WTC11 (cell line): ENCODE data around the gene AKAP8. TPM values are rescaled to one million over a fixed set of nuclear protein-coding genes. Genes with fewer than 3 reads are reported as not detected.

Experiments
- ATAC-seq: fragments of 200-7000 bp; cut with Tn5 transposase; 2 replicates; pipeline ENCODE4 v1.10.0; 2021; ENCODE audit warnings: mild to moderate bottlenecking, moderate library complexity
- CTCF ChIA-PET: fragments of 300-600 bp; sonication (Branson Sonifier 250); formaldehyde crosslinking; loops from one replicate; lab custom pipeline; 2021; ENCODE audit warnings: antibody characterized with exemption; lab: Charles Lee
- POLR2A ChIA-PET: fragments of 350-600 bp; sonication (Branson Sonifier 250); formaldehyde crosslinking; loops from one replicate; lab custom pipeline; 2021; ENCODE audit warnings: antibody characterized with exemption; lab: Charles Lee
- DNase-seq: peaks from one replicate; pipeline ENCODE4 v3.0.0; 2021; ENCODE audit warnings: low spot score
- H3K27ac Mint-ChIP-seq: 2 replicates; pipeline ENCODE4 v1.8.0; 2021; ENCODE audit warnings: mixed read lengths
- H3K27me3 Mint-ChIP-seq: 2 replicates; pipeline ENCODE4 v1.8.0; 2021; ENCODE audit warnings: low read depth, mild to moderate bottlenecking, moderate library complexity, mixed read lengths
- H3K36me3 Mint-ChIP-seq: 2 replicates; pipeline ENCODE4 v1.8.0; 2021; ENCODE audit warnings: mixed read lengths
- H3K4me1 Mint-ChIP-seq: 2 replicates; pipeline ENCODE4 v1.8.0; 2022; ENCODE audit warnings: mixed read lengths
- H3K4me3 Mint-ChIP-seq: 2 replicates; pipeline ENCODE4 v1.8.0; 2021; ENCODE audit warnings: mild to moderate bottlenecking, moderate library complexity, mixed read lengths
- H3K9me3 Mint-ChIP-seq: 2 replicates; pipeline ENCODE4 v1.8.0; 2021; ENCODE audit warnings: mixed read lengths
- ATF3 ChIP-seq: sonication (generic); formaldehyde crosslinking; conservative IDR thresholded peaks from 2 replicates; pipeline ENCODE4 v1.8.1; 2022; ENCODE audit warnings: mild to moderate bottlenecking, missing genetic modification reagents
- ATF6 ChIP-seq: sonication (generic); formaldehyde crosslinking; IDR thresholded peaks from 2 replicates; pipeline ENCODE4 v1.8.1; 2023; ENCODE audit warnings: mild to moderate bottlenecking, missing genetic modification reagents
- ELF4 ChIP-seq: sonication (generic); formaldehyde crosslinking; IDR thresholded peaks from 2 replicates; pipeline ENCODE4 v1.8.1; 2022; ENCODE audit warnings: low read depth, mild to moderate bottlenecking, moderate library complexity, missing genetic modification reagents
- ERG ChIP-seq: fragments of 250-450 bp; sonication (Bioruptor Pico); IDR thresholded peaks from 2 replicates; pipeline ENCODE4 v1.8.0; 2021; ENCODE audit warnings: mild to moderate bottlenecking
- ETV6 ChIP-seq: sonication (generic); formaldehyde crosslinking; IDR thresholded peaks from 2 replicates; pipeline ENCODE4 v1.8.1; 2022; ENCODE audit warnings: mild to moderate bottlenecking, missing genetic modification reagents
- GRHL2 ChIP-seq: fragments of 250-450 bp; sonication (Bioruptor Pico); IDR thresholded peaks from 2 replicates; pipeline ENCODE4 v1.8.0; 2022; ENCODE audit warnings: mild to moderate bottlenecking, moderate library complexity; ENCODE audit not compliant: insufficient replicate concordance, severe bottlenecking
- NFATC4 ChIP-seq: fragments of 250-450 bp; sonication (Bioruptor Pico); IDR thresholded peaks from 2 replicates; pipeline ENCODE4 v1.9.0; 2021; ENCODE audit warnings: mild to moderate bottlenecking
- SMAD3 ChIP-seq: sonication (generic); formaldehyde crosslinking; IDR thresholded peaks from 2 replicates; pipeline ENCODE4 v1.8.0; 2022; ENCODE audit warnings: missing genetic modification reagents, mild to moderate bottlenecking, borderline replicate concordance
- SMAD4 ChIP-seq: sonication (generic); formaldehyde crosslinking; IDR thresholded peaks from 2 replicates; pipeline ENCODE4 v1.8.0; 2022; ENCODE audit warnings: mild to moderate bottlenecking, missing genetic modification reagents
- SOX15 ChIP-seq: fragments of 250-450 bp; sonication (Bioruptor Pico); IDR thresholded peaks from 2 replicates; pipeline ENCODE4 v1.9.0; 2021; ENCODE audit warnings: mild to moderate bottlenecking
- USF2 ChIP-seq: sonication (generic); formaldehyde crosslinking; IDR thresholded peaks from 2 replicates; pipeline ENCODE4 v1.8.1; 2023; ENCODE audit warnings: mild to moderate bottlenecking, missing genetic modification reagents, moderate library complexity
- ZNF121 ChIP-seq: sonication (generic); formaldehyde crosslinking; IDR thresholded peaks from 2 replicates; pipeline ENCODE4 v1.8.0; 2023; ENCODE audit warnings: missing genetic modification reagents
- total RNA-seq: library from RNA; stranded (reverse); gene quantifications from 3 replicates; pipeline ENCODE4 v1.2.3, GENCODE V29; 2021
- TF ChIP-seq, protein P1 (sequence below): sonication (generic); formaldehyde crosslinking; conservative IDR thresholded peaks from 2 replicates; pipeline ENCODE4 v1.8.1; 2023; ENCODE audit warnings: mild to moderate bottlenecking, low read depth, missing genetic modification reagents, moderate library complexity
- TF ChIP-seq, protein P2 (sequence below): sonication (generic); formaldehyde crosslinking; IDR thresholded peaks from 2 replicates; pipeline ENCODE4 v1.8.1; 2022; ENCODE audit warnings: mild to moderate bottlenecking, missing genetic modification reagents, moderate library complexity, borderline replicate concordance
- TF ChIP-seq, protein P3 (sequence below): sonication (generic); formaldehyde crosslinking; IDR thresholded peaks from 2 replicates; pipeline ENCODE4 v1.8.0; 2023; ENCODE audit warnings: missing genetic modification reagents, mild to moderate bottlenecking, borderline replicate concordance

AKAP8 gene
- total RNA-seq, 1 experiment from 2014 or later, result 65.9 TPM

GRCh38 chr19:15316498-15316897 is 63.1 kb downstream of the AKAP8 start (continued):
- TF ChIP-seq, protein P1, sequence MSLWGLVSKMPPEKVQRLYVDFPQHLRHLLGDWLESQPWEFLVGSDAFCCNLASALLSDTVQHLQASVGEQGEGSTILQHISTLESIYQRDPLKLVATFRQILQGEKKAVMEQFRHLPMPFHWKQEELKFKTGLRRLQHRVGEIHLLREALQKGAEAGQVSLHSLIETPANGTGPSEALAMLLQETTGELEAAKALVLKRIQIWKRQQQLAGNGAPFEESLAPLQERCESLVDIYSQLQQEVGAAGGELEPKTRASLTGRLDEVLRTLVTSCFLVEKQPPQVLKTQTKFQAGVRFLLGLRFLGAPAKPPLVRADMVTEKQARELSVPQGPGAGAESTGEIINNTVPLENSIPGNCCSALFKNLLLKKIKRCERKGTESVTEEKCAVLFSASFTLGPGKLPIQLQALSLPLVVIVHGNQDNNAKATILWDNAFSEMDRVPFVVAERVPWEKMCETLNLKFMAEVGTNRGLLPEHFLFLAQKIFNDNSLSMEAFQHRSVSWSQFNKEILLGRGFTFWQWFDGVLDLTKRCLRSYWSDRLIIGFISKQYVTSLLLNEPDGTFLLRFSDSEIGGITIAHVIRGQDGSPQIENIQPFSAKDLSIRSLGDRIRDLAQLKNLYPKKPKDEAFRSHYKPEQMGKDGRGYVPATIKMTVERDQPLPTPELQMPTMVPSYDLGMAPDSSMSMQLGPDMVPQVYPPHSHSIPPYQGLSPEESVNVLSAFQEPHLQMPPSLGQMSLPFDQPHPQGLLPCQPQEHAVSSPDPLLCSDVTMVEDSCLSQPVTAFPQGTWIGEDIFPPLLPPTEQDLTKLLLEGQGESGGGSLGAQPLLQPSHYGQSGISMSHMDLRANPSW (CRISPR knock-in tag), result no peak
- TF ChIP-seq, protein P2, sequence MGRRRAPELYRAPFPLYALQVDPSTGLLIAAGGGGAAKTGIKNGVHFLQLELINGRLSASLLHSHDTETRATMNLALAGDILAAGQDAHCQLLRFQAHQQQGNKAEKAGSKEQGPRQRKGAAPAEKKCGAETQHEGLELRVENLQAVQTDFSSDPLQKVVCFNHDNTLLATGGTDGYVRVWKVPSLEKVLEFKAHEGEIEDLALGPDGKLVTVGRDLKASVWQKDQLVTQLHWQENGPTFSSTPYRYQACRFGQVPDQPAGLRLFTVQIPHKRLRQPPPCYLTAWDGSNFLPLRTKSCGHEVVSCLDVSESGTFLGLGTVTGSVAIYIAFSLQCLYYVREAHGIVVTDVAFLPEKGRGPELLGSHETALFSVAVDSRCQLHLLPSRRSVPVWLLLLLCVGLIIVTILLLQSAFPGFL, result no peak
- TF ChIP-seq SMAD4, result no peak

- CTCF ChIA-PET, result no interaction called here
- Mint-ChIP-seq H3K9me3 (no peaks in the 10 kb centered on the region), H3K4me1 (peaks cover 57% of the 10 kb centered on the region), H3K4me3 (no peak overlapping the region), H3K27me3 (no peaks in the 10 kb centered on the region), H3K36me3 (no peaks in the 10 kb centered on the region), H3K27ac (peak overlapping the region; percentile 47)
- ATAC-seq (no peak), DNase-seq (no peak)
- POLR2A ChIA-PET, result no interaction called here
- TF ChIP-seq SMAD3 (CRISPR knock-in tag), result no peak
These were observed 64.5 kb downstream of the AKAP8 start for GRCh38 chr19:15315101-15315500.

GRCh38 chr19:15313649-15314279 is 65.8 kb downstream of the AKAP8 start:
- peaks cover 58% of the 10 kb centered on the region for H3K4me1 Mint-ChIP-seq
- H3K36me3 Mint-ChIP-seq, result no peaks in the 10 kb centered on the region
- CTCF ChIA-PET, result no interaction called here
- no peaks in the 10 kb centered on the region for H3K27me3 Mint-ChIP-seq
- ATAC-seq (no peak), DNase-seq (no peak)
- H3K27ac Mint-ChIP-seq, result peak overlapping the region; percentile 83
- POLR2A ChIA-PET, result no interaction called here
- H3K4me3 Mint-ChIP-seq, result no peak overlapping the region
- no peaks in the 10 kb centered on the region for H3K9me3 Mint-ChIP-seq
- TF ChIP-seq ATF6 (CRISPR knock-in tag), result no peak
- TF ChIP-seq, protein P3, sequence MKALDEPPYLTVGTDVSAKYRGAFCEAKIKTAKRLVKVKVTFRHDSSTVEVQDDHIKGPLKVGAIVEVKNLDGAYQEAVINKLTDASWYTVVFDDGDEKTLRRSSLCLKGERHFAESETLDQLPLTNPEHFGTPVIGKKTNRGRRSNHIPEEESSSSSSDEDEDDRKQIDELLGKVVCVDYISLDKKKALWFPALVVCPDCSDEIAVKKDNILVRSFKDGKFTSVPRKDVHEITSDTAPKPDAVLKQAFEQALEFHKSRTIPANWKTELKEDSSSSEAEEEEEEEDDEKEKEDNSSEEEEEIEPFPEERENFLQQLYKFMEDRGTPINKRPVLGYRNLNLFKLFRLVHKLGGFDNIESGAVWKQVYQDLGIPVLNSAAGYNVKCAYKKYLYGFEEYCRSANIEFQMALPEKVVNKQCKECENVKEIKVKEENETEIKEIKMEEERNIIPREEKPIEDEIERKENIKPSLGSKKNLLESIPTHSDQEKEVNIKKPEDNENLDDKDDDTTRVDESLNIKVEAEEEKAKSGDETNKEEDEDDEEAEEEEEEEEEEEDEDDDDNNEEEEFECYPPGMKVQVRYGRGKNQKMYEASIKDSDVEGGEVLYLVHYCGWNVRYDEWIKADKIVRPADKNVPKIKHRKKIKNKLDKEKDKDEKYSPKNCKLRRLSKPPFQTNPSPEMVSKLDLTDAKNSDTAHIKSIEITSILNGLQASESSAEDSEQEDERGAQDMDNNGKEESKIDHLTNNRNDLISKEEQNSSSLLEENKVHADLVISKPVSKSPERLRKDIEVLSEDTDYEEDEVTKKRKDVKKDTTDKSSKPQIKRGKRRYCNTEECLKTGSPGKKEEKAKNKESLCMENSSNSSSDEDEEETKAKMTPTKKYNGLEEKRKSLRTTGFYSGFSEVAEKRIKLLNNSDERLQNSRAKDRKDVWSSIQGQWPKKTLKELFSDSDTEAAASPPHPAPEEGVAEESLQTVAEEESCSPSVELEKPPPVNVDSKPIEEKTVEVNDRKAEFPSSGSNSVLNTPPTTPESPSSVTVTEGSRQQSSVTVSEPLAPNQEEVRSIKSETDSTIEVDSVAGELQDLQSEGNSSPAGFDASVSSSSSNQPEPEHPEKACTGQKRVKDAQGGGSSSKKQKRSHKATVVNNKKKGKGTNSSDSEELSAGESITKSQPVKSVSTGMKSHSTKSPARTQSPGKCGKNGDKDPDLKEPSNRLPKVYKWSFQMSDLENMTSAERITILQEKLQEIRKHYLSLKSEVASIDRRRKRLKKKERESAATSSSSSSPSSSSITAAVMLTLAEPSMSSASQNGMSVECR (CRISPR knock-in tag), result no peak
- no peak for TF ChIP-seq ERG (CRISPR knock-in tag)
- TF ChIP-seq ETV6 (CRISPR knock-in tag), result no peak
- no peak for TF ChIP-seq ATF3 (CRISPR knock-in tag)
- TF ChIP-seq SOX15 (CRISPR knock-in tag), result no peak
- TF ChIP-seq NFATC4 (CRISPR knock-in tag), result no peak
- no peak for TF ChIP-seq ELF4 (CRISPR knock-in tag)
- TF ChIP-seq, protein P1 (CRISPR knock-in tag), result no peak
- no peak for TF ChIP-seq ZNF121
- TF ChIP-seq USF2 (CRISPR knock-in tag), result no peak
- TF ChIP-seq GRHL2 (CRISPR knock-in tag), result no peak
